NCI-H1436 treated with DMSO at 0.1 percent for 48 hours (cell line): Measurements from ENCODE around the gene PPP5C.
"Not testable (repeated sequence)": the region's sequence is repeated elsewhere in the genome, so short reads cannot be mapped to it uniquely, and the experiment has no call there.

Experiments used
- DNase-seq: peaks from one replicate; lab custom pipeline; 2025; lab: John Stamatoyannopoulos, UW

Gene PPP5C

GRCh38 chr19:46386996-46387712 is 40.3 kb downstream of the PPP5C start:
- DNase-seq: no peak

GRCh38 chr19:46387713-46388130 is 40.8 kb downstream of the PPP5C start:
- DNase-seq: no peak

GRCh38 chr19:46388311-46389095 is 41.6 kb downstream of the PPP5C start:
- no peak for DNase-seq

GRCh38 chr19:46390121-46390858 is 43.4 kb downstream of the PPP5C start:
- no peak for DNase-seq

GRCh38 chr19:46390866-46391265 is 44.0 kb downstream of the PPP5C start:
- no peak for DNase-seq

- no peak for DNase-seq
Measured at GRCh38 chr19:46391296-46392251, 44.7 kb downstream of the PPP5C start.

- no peak for DNase-seq
Measured at GRCh38 chr19:46392252-46392801, 45.4 kb downstream of the PPP5C start.

- DNase-seq: no peak
Measured at GRCh38 chr19:46392837-46393236, 46.0 kb downstream of the PPP5C start.

GRCh38 chr19:46393456-46394401 is 46.8 kb downstream of the PPP5C start:
- DNase-seq: no peak

GRCh38 chr19:46394402-46394797 is 47.5 kb downstream of the PPP5C start:
- no peak for DNase-seq

- DNase-seq: not testable (repeated sequence)
Measured at GRCh38 chr19:46397801-46398479, 51.1 kb downstream of the PPP5C start.

GRCh38 chr19:46402725-46403124 is 55.8 kb downstream of the PPP5C start:
- DNase-seq: no peak

- DNase-seq: no peak
Measured at GRCh38 chr19:46404055-46404752, 57.3 kb downstream of the PPP5C start.

- DNase-seq: no peak
Measured at GRCh38 chr19:46404753-46405468, 58.0 kb downstream of the PPP5C start.

- DNase-seq: no peak
Measured at GRCh38 chr19:46406976-46407375, 60.1 kb downstream of the PPP5C start.

GRCh38 chr19:46407856-46408663 is 61.2 kb downstream of the PPP5C start:
- DNase-seq: no peak

- DNase-seq: peak; percentile 11
Measured at GRCh38 chr19:46408664-46409039, 61.8 kb downstream of the PPP5C start.
